Superior temporal gyrus (tissue), 1 donor: ENCODE results near the gene TEFM.
"Not testable (repeated sequence)": the region's sequence is repeated elsewhere in the genome, so short reads cannot be mapped to it uniquely, and the experiment has no call there.

Experiments used
- DNase-seq: peaks from one replicate; pipeline ENCODE4 v3.0.0-alpha.2; 2016; ENCODE audit errors: extremely low spot score

The TEFM gene, protein sequence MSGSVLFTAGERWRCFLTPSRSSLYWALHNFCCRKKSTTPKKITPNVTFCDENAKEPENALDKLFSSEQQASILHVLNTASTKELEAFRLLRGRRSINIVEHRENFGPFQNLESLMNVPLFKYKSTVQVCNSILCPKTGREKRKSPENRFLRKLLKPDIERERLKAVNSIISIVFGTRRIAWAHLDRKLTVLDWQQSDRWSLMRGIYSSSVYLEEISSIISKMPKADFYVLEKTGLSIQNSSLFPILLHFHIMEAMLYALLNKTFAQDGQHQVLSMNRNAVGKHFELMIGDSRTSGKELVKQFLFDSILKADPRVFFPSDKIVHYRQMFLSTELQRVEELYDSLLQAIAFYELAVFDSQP

DNA sequence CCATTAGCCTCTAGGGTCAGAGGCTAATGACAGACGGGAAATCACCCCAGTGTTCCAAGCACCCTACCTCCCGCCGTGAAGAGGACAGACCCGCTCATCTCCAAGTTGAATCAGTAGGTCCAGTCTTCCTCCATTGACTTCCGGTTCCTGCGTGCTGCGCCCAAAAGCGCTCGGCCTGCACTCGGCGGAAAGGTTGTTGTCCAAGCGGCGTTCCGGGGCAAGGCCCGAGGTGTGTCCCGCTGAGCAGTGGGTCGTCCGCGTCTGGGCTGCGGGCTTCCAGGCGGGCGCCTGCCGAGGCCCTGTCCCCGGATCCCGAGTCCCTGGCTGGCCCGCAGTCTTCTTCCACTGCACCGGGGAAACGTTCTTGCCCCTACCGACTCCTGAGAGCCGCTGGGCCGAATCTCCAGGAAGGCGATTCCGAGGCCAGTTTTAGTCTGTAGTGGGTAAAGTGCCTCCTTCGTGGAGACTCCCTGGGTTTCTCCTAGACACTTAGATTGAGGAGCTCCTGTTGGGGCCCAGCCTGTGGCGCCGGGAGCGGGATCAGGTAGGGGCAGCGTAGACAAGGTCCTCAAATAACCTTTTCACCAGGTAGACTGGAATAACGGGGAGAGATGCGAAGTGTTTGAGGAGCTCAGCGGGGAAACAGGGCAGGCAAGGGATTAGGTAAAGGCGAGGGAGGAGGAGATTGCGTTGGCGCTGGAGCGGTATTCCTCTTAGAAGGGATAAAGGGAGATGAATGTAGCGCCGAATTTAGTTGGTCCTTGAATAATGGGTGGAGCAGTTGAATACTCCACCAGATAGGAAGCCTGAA is at the start of gene TEFM:
Gene TEFM, minus strand, starts transcription at position 138 of the 811 bp plus-strand sequence. Its CDS starts 40 bp downstream, at position 98.
- DNase-seq, result peak; percentile 90

- DNase-seq, result peak; percentile 15
Observed at GRCh38 chr17:30954046-30954830, 48.2 kb upstream of the TEFM start.

GRCh38 chr17:30952638-30953393 is 46.8 kb upstream of the TEFM start:
- no peak for DNase-seq

GRCh38 chr17:30950669-30951399 is 44.8 kb upstream of the TEFM start:
- peak; percentile 22 for DNase-seq

DNA sequence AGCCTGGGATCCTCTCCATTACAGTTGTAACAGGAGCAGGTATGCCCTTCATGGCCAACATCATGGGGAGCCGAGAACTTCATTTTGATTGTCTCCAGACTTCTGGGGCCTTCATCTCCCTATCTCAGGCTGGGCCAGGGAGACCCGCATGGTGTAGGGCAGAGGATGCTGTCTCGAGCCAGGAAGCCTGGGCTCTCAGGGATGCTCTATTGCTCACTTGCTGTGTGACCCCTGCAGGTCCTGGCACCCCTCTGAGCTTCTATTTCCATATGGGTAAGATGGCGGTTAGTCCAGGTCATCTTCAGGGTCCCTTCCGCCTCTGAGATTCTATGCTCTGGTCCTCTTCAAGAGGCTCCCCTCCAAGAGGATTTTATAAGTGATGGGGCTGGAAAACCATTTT is 44.2 kb upstream of the TEFM start:
- DNase-seq, result no peak

DNA sequence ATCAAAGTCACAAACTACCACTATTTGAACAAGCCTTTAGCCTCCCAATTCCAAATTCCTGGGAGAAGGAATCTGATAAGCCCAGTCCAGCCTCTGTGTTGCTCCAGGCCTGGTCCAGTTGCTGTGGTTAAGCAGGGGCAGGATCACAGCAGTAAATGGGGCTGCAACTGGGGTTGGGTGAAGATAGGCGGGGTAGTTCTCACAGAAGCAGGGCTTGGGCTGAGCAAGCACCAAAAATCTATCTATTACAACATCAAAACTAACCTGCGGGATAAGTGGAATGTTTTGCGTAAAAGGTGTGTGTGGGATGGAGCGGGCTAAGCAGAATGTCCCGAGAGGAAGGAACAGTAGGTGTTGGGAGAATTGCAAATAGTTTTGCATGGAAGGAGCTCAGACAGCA is 41.8 kb upstream of the TEFM start:
- no peak for DNase-seq

GRCh38 chr17:30942308-30943079 is 36.5 kb upstream of the TEFM start:
- DNase-seq, result no peak

GRCh38 chr17:30939051-30939689 is 33.1 kb upstream of the TEFM start:
- DNase-seq, result no peak

DNA sequence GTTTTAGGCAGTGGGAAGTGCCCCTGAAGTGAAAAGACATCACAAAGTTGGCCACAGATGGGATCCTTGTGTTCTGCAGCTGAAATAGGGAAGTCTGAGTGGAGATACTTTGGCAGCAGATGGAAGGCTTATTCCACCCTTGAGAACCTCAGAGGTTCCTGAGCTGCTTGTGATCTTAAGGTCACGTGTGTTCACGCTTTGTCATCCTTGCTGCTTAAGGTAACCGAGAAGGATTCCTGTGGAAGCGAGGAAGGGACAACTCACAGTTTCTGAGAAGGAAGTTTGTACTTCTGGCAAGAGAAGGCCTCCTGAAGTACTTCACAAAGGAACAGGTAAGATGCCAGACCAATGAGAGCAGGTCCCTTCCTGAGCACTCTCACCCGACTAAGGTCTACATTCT is 27.9 kb upstream of the TEFM start:
- DNase-seq, result no peak

DNA sequence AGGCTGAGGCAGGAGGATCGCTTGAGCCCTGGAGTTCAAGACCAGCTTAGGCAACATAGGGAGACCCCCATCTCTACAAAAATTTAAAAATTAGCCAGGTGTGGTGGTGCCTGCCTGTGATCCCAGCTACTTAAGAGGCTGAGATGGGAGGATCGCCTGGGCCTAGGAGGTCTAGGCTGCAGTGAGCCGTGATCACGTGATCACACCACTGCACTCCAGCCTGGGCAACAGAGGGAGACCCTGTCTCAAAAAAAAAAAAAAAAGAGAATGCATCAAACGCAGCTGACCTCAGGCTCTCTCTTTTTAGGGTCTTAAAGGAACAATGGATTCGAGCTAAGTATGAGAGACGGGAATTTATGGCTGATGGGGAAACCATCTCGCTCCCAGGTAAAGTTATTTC is 25.5 kb upstream of the TEFM start:
- not testable (repeated sequence) for DNase-seq

GRCh38 chr17:30930495-30930894 is 24.5 kb upstream of the TEFM start:
- DNase-seq, result no peak

GRCh38 chr17:30929861-30930260 is 23.8 kb upstream of the TEFM start:
- not testable (repeated sequence) for DNase-seq

DNA sequence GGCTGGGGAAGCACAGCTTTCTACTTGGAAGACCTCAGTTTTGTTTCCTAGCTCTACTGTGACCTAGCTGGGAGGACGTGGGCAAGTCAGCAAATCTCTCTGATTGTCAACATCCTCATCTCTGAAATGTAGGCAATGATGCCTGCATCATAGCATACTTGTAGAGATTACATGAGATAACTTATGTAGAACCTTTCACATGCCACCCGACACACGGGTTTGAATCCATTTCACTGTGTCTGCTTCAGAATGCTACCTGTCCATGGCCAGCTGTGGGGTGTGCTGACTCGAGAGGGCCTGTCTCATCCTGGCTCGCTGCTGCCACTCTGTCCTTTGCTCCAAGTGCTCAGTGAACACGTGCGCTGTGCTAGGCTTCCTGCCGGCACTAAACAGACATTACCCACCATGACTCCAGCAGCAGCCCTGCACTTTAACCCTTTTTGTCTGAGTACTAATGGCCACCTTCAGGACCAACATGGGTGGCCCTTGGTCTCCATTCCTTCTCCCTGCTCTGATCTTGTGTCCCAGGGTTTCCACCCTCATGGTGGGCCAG is 23.1 kb upstream of the TEFM start:
- DNase-seq, result no peak

- DNase-seq, result no peak
Observed at GRCh38 chr17:30928584-30928983, 22.5 kb upstream of the TEFM start.

GRCh38 chr17:30927756-30928155 is 21.7 kb upstream of the TEFM start:
- DNase-seq, result no peak

- no peak for DNase-seq
Observed at GRCh38 chr17:30926516-30926915, 20.5 kb upstream of the TEFM start.

GRCh38 chr17:30924341-30924740 is 18.3 kb upstream of the TEFM start:
- DNase-seq, result no peak

GRCh38 chr17:30922235-30923030 is 16.4 kb upstream of the TEFM start:
- DNase-seq, result no peak
